HG03558 (cell line): ENCODE data around the gene VWA3A.
"Not testable (repeated sequence)": the region's sequence is repeated elsewhere in the genome, so short reads cannot be mapped to it uniquely, and the experiment has no call there.

Source experiments
- ATAC-seq: cut with Tn5 transposase; IDR thresholded peaks from one replicate; pipeline ENCODE4 v1.9.1; 2021; ENCODE audit warnings: moderate number of reproducible peaks; ENCODE audit not compliant: unreplicated experiment; ENCODE audit errors: extremely low read depth

The VWA3A gene

GRCh38 chr16:22078656-22079055 is 13.7 kb upstream of the VWA3A start:
- no peak for ATAC-seq

GRCh38 chr16:22081050-22081449 is 11.3 kb upstream of the VWA3A start:
- no peak for ATAC-seq

- ATAC-seq: no peak
Observed at GRCh38 chr16:22086440-22086839, 5.9 kb upstream of the VWA3A start.

- ATAC-seq: no peak
Observed at GRCh38 chr16:22088642-22089041, 3.7 kb upstream of the VWA3A start.

- ATAC-seq: no peak
Observed at GRCh38 chr16:22089910-22090309, 2.4 kb upstream of the VWA3A start.

- ATAC-seq: no peak
Observed at GRCh38 chr16:22091721-22092120, 620 bp upstream of the VWA3A start.

GRCh38 chr16:22093331-22093730 is 990 bp downstream of the VWA3A start:
- no peak for ATAC-seq

- ATAC-seq: no peak
Observed at GRCh38 chr16:22093996-22094395, 1.7 kb downstream of the VWA3A start.

GRCh38 chr16:22098405-22099255 is 6.3 kb downstream of the VWA3A start:
- no peak for ATAC-seq

GRCh38 chr16:22099256-22099975 is 7.1 kb downstream of the VWA3A start:
- ATAC-seq: no peak

GRCh38 chr16:22103441-22103840 is 11.1 kb downstream of the VWA3A start:
- no peak for ATAC-seq

GRCh38 chr16:22109258-22109898 is 17.0 kb downstream of the VWA3A start:
- ATAC-seq: no peak

GRCh38 chr16:22111629-22112028 is 19.3 kb downstream of the VWA3A start:
- not testable (repeated sequence) for ATAC-seq

GRCh38 chr16:22116095-22116700 is 23.9 kb downstream of the VWA3A start:
- no peak for ATAC-seq

- ATAC-seq: no peak
Observed at GRCh38 chr16:22117609-22118008, 25.3 kb downstream of the VWA3A start.

- ATAC-seq: no peak
Observed at GRCh38 chr16:22120440-22120839, 28.1 kb downstream of the VWA3A start.

- no peak for ATAC-seq
Observed at GRCh38 chr16:22122239-22122638, 29.9 kb downstream of the VWA3A start.

GRCh38 chr16:22123146-22123545 is 30.8 kb downstream of the VWA3A start:
- ATAC-seq: no peak

- no peak for ATAC-seq
Observed at GRCh38 chr16:22123759-22124490, 31.6 kb downstream of the VWA3A start.
